NCI-H2107 (cell line): ENCODE results near the gene DHRSX.
"Not testable (repeated sequence)": the region's sequence is repeated elsewhere in the genome, so short reads cannot be mapped to it uniquely, and the experiment has no call there.

Source experiments
- DNase-seq: peaks from one replicate; lab custom pipeline; 2025; lab: John Stamatoyannopoulos, UW

The DHRSX gene

DNA sequence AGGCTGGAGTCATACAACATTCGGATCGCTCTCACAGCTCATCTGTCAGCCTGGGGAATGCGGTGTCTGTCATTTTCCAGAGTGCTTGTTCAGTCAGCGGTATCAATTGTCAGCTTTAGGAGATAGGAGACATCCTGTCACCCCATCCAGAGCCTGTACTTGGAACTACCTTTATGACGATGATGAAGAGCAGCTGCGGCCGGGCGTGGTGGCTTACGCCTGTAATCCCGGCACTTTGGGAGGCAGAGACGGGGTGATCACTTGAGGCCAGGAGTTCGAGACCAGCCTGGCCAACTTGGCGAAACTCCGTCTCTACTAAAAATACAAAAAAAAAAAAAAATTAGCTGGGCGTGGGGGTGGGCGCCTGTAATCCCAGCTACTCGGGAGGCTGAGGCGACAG, 289.1 kb downstream of the DHRSX start:
- not testable (repeated sequence) for DNase-seq

DNA sequence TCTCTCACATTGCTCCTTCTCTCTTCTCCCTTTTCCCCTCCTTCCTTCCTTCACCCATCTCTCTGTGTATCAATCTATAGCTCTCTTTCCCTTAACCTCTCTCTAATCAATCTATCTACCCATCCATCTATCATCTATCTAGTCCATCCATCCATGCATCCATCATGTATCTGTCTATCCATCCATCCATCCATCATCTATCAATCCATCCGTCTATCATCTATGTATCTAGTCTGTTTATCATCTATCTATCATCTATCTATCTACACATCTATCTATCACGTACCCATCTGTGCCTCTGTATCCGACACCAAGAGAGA, 307.5 kb downstream of the DHRSX start:
- DNase-seq = no peak

DNA sequence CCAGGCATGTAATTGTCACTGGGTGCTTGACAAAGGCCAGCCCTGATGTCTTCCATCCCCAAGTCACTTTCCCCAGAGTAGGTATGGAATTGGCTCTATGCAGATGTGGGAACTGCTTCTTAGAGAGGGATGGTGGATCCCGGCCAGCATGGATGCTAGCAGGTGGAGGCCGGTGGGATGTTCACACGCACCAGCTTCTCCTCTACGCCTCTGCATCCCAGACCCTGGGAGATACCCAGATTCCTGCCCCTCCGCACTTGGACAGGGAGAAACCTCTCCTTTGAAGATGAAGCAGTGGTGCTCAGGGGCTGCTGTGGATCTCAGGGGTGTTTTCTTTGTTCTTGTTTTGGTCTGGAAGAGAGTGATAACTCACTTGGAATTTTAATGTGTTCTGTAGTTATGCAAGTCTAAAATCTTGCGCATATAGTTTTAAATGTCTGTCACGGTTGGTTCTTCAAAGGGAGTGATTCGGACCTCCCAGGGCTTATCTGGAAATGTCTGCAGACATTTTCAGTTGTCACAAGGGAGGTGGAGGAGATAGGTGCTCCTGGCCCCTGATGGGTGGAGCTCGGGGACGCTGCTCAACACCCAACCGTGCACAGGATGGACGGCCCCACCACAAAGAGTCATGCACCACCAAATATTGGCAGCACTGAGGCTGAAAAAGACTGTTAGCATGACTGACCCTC, 308.0 kb downstream of the DHRSX start:
- no peak for DNase-seq

DNA sequence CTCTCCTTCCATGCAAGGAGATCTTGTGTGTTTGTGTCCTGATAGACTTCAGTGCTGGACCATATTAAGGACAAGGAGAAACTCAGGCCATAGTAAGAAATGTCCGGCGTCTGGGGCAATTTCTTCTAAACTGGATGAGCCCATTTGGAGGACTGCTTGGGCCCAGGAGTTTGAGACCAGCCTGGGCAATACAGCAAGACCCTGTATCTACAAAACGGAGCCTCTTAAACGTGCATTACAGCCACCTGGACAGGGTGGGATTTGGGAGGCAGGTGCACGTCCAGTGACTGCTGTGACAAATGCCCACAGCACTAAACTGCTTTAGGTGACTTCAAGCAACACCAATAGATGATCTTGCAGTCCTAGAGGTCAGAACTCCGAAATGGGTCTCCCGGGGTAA, 311.9 kb downstream of the DHRSX start:
- DNase-seq = no peak

DNA sequence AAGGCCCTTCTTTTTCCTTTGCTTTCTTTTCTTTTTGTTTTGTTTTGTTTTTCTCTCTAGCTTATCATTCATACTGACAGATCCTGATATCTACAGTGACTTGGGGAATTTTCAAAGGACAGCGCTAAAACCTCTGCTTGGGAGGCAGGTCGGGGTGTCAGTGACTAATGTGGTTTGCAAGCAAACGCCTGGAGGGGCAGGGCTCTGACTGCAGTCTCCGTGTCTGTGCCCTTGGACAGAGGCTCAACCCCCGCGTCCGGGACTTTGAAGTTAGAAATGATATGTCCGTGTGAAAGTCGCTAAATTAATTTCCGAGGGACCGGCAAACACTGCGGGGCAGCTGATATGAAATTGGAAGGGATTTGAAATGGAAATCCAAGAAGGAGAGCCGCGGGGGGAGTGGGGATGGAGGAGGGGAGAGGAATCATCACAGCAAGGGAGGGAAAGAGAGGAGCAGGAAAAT, 312.4 kb downstream of the DHRSX start:
- DNase-seq = no peak

DNA sequence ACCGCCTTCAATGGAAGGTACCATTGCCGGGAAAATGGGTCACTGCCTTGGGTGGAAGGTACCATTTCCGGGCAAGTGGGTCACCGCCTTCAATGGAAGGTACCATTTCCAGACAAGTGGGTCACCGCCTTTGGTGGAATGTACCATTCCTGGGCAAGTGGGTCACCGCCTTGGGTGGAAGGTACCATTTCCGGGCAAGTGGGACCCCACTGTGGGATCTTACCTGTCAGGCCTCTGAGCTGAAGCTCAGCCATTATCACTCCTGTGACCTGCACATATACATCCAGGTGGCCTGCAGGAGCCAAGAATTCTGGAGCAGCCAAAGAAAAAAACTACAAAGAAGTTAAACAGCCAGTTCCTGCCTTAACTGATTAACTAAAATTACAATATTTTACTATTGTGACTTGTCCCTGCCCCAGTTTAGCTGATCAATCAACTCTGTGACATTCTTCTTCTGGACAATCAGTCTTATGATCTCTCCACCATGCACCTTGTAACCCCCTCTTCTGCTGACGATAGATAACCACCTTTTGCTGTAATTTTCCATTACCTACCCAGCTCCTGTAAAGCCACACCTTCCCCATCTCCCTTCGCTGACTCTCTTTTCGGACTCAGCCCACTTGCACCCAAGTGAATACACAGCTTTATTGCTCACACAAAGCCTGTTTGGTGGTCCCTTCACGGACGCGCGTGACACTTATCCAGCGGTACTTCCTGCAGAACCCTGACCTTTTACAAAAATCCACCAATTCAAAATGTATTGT, 313.2 kb downstream of the DHRSX start:
- DNase-seq = no peak

DNA sequence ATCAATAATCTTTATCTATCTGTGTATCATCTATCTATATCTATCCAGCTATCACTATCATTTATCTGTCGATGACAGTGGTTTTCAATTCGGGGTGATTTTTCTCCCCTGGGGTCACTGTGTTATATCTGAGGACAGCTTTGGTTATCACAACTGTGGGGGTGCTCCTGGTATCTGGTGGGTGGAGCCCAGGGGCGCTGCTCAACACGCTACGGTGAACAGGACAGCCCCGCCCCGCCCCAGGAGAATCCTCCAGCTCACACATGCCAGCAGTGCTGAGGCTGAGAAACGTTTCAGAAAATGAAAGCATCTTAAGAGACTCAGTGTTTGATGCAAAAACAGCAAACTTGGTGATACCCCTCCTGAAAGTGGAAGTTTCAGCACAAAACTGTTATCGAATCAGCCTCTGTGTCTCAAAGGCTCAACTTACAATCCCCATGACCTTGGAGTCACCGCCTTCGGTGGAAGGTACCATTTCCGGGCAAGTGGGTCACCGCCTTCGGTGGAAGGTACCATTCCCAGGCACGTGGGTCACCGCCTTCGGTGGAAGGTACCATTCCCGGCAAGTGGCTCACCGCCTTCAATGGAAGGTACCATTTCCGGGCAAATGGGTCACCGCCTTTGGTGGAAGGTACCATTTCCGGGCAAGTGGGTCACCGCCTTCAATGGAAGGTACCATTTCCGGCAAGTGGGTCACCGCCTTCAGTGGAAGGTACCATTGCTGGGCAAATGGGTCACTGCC, 315.3 kb downstream of the DHRSX start:
- DNase-seq = no peak

DNA sequence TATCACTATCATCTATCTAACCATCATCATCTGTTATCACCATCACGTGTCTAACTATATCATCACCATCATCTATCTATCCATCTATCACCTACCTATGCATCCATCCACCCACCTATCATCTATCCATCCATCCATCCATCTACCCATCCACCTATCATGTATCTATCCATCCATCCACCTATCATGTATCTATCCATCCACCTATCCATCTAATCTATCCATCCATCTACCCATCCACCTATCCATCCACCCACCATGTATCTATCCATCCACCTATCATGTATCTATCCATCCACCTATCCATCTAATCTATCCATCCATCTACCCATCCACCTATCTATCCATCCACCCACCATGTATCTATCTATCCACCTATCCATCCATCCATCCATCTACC, 316.7 kb downstream of the DHRSX start:
- DNase-seq = no peak

DNA sequence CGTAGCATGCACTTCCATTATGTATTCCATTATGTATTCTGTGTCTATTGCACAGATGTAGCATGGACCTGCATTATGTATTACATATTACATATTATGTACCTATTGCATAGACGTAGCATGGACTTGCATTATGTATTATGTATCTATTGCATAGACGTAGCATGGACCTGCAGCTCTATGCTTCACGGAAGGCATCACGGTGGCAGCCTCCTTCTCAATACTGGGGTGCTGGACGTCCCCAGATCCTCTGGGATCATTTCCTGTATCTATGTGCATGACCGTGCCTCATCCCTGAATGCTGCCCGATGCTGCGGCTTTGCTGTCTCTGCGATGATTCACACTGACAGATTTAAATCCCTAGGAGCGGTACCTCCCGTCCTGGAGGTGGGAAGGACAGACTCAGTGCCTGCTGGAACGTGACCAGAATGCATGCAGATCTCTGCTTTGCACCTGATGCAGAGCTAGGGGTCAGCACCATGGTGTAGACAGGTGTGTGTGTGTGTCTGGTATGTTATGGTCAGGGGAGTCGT, 317.5 kb downstream of the DHRSX start:
- no peak for DNase-seq

DNA sequence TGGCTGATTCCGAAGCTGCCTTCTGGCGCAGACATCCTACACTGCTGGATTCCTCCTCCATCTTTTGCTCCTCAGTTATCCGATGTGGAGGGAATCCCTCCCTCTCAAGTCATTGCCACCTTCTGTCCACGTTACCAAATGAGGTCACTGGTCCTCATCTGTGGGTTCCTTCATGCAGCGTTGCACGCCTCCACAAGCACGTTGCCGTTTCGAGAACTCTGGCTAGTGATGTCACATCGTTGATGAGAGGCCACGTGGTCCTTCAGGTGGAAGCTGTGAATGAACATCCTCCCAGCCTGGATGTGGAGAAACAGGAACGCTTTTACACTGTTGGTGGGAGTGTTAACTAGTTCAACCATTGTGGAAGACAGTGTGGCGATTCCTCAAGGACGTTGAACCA, 323.2 kb downstream of the DHRSX start:
- no peak for DNase-seq

DNA sequence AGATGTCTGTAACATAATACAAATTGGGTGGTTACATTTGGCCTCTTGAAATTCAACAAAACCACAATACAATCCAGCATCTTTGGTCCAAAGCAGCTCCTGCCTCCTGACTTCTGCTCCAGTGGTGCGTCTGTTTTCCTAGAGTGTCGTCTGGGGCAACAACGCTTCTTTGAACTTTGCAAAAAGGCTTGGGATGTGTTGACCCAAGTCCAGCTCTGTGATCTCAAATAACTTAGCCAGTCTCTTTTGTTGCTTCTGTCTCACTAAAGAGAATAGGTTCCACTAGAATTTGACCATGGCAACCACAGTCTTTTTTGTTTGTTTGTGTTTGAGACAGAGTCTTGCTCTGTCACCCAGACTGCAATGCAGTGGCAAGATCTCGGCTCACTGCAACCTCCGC, 324.0 kb downstream of the DHRSX start:
- DNase-seq = peak; percentile 32

DNA sequence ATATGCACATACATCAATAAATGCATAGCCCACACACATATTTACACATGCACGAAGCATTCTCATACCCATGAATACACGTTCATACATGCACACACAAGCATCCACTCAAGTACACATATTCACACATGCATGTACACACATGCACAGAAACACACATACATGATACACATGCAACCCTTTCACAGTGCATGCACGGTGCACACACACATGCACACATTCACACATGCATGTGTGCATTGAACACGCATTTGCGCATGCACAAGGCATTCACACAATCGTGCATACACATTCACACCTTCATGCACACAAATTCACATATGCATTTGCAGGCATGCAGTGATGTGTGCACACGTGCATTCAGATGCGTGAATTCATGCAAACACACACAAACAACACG, 324.5 kb downstream of the DHRSX start:
- no peak for DNase-seq

DNA sequence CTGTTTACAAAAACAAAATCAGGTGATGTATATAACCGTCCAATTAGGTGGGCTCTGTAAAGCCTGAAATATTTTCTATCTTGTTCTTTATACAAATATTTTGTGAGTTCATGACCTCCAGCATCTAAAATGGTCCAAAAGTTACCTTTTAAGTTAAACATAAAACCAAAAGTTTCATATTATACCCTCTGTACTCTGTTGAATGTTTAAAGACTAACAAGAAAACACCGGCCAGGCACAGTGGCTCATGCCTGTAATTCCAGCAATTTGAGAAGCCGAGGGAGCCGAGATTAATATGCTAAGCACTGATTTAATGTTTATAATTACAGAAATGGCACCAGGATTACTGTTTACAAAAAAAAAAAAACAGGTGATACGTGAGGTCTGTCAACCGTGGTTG, 328.4 kb downstream of the DHRSX start:
- no peak for DNase-seq
